HFFc6 (cell line): ENCODE measurements around the gene AFAP1. TPM values are rescaled to one million over a fixed set of nuclear protein-coding genes. Genes with fewer than 3 reads are reported as not detected.

Experiments
- DNase-seq: peaks from one replicate; pipeline ENCODE4 v3.0.0-alpha.2; 2018
- H3K27ac Mint-ChIP-seq: 2 replicates; pipeline ENCODE4 v1.8.0; 2020; ENCODE audit warnings: mild to moderate bottlenecking, mixed read lengths
- H3K27me3 Mint-ChIP-seq: 2 replicates; pipeline ENCODE4 v1.8.0; 2021; ENCODE audit warnings: mild to moderate bottlenecking, moderate library complexity, mixed read lengths; ENCODE audit not compliant: insufficient read depth
- H3K36me3 Mint-ChIP-seq: 2 replicates; pipeline ENCODE4 v1.8.0; 2021; ENCODE audit warnings: low read depth, mixed read lengths
- H3K4me1 Mint-ChIP-seq: 2 replicates; pipeline ENCODE4 v1.8.0; 2020; ENCODE audit warnings: low read depth, mixed read lengths
- H3K4me3 Mint-ChIP-seq: 2 replicates; pipeline ENCODE4 v1.8.0; 2020; ENCODE audit warnings: mild to moderate bottlenecking, moderate library complexity, mixed read lengths
- H3K9me3 Mint-ChIP-seq: 2 replicates; pipeline ENCODE4 v1.8.0; 2020; ENCODE audit warnings: mild to moderate bottlenecking, mixed read lengths
- total RNA-seq, 6 experiments: library from RNA; stranded (reverse); fragmentation: NEBNext Ultra II Directional; extraction: Animal tissue kit (Norgen Biotek cat#: 25700); gene quantifications; 2 replicates in 1 of 6; 3 replicates in 5 of 6; pipeline ENCODE4 v1.2.3, GENCODE V29; 2021
- TF ChIP-seq, protein P1 (sequence below): fragments of 200-600 bp; sonication (generic); IDR thresholded peaks from 2 replicates; pipeline ENCODE4 v1.5.0; 2021; ENCODE audit warnings: antibody characterized with exemption, mild to moderate bottlenecking

The AFAP1 gene
- total RNA-seq, 6 experiments from 2014 or later: 99.7 to 116 (median 107) TPM

- H3K4me3 Mint-ChIP-seq: no peak overlapping the region
- H3K4me1 Mint-ChIP-seq: peaks cover 58% of the 10 kb centered on the region
- H3K27me3 Mint-ChIP-seq: peaks cover 6% of the 10 kb centered on the region
- no peaks in the 10 kb centered on the region for H3K9me3 Mint-ChIP-seq
- no peak for DNase-seq
- peak overlapping the region; percentile 30 for H3K27ac Mint-ChIP-seq
- peaks cover 42% of the 10 kb centered on the region for H3K36me3 Mint-ChIP-seq
- TF ChIP-seq, protein P1, sequence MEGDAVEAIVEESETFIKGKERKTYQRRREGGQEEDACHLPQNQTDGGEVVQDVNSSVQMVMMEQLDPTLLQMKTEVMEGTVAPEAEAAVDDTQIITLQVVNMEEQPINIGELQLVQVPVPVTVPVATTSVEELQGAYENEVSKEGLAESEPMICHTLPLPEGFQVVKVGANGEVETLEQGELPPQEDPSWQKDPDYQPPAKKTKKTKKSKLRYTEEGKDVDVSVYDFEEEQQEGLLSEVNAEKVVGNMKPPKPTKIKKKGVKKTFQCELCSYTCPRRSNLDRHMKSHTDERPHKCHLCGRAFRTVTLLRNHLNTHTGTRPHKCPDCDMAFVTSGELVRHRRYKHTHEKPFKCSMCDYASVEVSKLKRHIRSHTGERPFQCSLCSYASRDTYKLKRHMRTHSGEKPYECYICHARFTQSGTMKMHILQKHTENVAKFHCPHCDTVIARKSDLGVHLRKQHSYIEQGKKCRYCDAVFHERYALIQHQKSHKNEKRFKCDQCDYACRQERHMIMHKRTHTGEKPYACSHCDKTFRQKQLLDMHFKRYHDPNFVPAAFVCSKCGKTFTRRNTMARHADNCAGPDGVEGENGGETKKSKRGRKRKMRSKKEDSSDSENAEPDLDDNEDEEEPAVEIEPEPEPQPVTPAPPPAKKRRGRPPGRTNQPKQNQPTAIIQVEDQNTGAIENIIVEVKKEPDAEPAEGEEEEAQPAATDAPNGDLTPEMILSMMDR: no peak
These were observed 22.0 kb downstream of the AFAP1 start for GRCh38 chr4:7917669-7918068.

DNA sequence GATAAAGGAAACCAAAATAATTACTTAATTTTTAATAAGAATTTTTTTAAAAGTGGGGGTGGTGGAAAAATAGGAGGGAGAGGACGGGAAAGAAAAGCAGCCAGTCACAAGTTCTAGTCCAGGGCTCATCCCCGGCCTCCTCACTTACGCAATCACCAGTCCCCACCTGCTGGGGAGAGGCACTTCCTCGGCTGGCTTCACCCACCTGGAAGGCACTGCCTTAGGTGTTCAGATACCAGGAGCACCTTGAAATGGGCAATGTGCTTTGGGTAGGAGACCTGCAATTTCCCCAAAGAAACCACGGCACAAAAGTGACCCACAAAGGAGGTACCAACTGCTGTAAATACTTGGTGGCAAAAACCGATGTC, 23.8 kb downstream of the AFAP1 start:
- Mint-ChIP-seq H3K27ac (no peak overlapping the region), H3K36me3 (peaks cover 44% of the 10 kb centered on the region), H3K4me3 (no peak overlapping the region), H3K9me3 (no peaks in the 10 kb centered on the region), H3K27me3 (peaks cover 6% of the 10 kb centered on the region), H3K4me1 (peaks cover 68% of the 10 kb centered on the region)
- DNase-seq: no peak
- TF ChIP-seq, protein P1: no peak

DNA sequence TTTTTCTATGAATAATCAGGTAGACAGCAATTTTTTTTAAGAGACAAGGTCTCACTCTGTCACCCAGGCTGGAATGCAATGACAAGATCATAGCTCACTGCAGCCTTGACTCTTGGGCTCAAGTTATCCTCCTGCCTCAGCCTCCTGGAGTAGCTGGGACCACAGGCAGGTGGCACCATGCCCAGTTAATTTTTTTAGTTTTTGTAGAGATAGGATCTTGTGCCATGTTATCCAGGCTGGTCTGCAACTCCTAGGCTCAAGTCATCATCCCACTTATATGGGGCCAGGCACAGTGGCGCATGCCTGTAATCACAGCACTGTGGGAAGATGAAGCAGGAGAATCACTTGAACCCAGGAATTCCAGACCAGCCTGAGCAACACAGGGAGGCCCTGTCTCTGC, 26.8 kb downstream of the AFAP1 start:
- Mint-ChIP-seq H3K9me3 (no peaks in the 10 kb centered on the region), H3K4me1 (peaks cover 89% of the 10 kb centered on the region), H3K27me3 (peaks cover 11% of the 10 kb centered on the region), H3K4me3 (peak overlapping the region; percentile 83), H3K27ac (peak overlapping the region; percentile 99), H3K36me3 (peaks cover 45% of the 10 kb centered on the region)
- DNase-seq: peak; percentile 40
- TF ChIP-seq, protein P1: no peak

DNA sequence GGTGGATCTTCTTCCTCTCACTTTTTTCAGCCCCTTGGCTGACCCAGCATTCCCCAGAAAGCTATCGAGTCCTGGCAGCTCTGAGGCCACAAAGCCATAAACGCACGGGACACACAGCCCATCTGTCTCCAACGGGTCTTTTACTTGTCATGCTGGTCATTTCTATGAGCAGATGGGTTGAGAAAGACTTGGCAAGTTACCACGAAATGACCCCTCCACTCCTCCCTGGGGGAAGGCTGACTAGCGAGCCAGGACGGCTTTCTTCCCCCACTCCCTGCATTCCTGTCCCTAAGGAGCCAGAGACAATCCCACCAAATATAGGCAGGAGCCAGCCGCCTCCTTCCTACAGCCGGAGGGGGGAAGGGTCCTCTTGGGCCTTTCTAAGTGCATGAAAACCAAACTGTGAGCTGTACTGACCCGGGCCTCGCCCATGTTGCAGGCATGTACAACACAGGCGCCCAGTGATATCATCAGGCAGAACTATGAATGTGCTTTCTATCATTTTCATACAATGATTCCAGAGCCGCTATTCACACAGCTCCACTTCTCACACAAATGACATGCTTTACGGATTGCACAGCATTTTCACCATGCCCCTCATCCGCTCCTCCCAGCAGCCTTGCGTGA, 28.6 kb downstream of the AFAP1 start:
- peak; percentile 94 for DNase-seq
- Mint-ChIP-seq H3K36me3 (peaks cover 50% of the 10 kb centered on the region), H3K4me3 (peak overlapping the region; percentile 83), H3K27ac (peak overlapping the region; percentile 99), H3K4me1 (peaks cover 91% of the 10 kb centered on the region), H3K27me3 (peaks cover 8% of the 10 kb centered on the region), H3K9me3 (no peaks in the 10 kb centered on the region)
- TF ChIP-seq, protein P1: no peak

GRCh38 chr4:7910263-7910896, 29.3 kb downstream of the AFAP1 start:
- Mint-ChIP-seq H3K9me3 (no peaks in the 10 kb centered on the region), H3K27ac (peak overlapping the region; percentile 99), H3K27me3 (peaks cover 8% of the 10 kb centered on the region), H3K4me1 (peaks cover 95% of the 10 kb centered on the region), H3K36me3 (peaks cover 47% of the 10 kb centered on the region), H3K4me3 (peak overlapping the region; percentile 83)
- TF ChIP-seq, protein P1: no peak
- no peak for DNase-seq
